Ovary (tissue), 3 donors: ENCODE data around the gene OR10G3.

Experiments used
- CTCF ChIP-seq, 3 donors: fragments of 450-650 bp in 2 of 3; fragments of 200-600 bp in 1 of 3; IDR thresholded peaks; one replicate each; pipeline versions ENCODE4 v1.5.1 to v1.8.0; 2016 to 2022; ENCODE audit warnings: antibody characterized with exemption in 3 of 3, mild to moderate bottlenecking in 1 of 3
- EP300 ChIP-seq: sonication (generic); formaldehyde crosslinking; IDR thresholded peaks from one replicate; pipeline ENCODE4 v1.6.1; 2017; ENCODE audit warnings: antibody characterized with exemption
- POLR2A ChIP-seq: fragments of 450-650 bp; IDR thresholded peaks from one replicate; pipeline ENCODE4 v1.6.1; 2017; ENCODE audit warnings: antibody characterized with exemption, mild to moderate bottlenecking, moderate library complexity
- donor health status: DM: no; HTN: no; CAD: no.

- TF ChIP-seq CTCF (IDR thresholded peaks at IDR 0.05) (no peak), POLR2A (no peak), EP300 (no peak)
These were observed 53.8 kb downstream of the OR10G3 start, which contains the start of gene SALL2 for GRCh38 chr14:21525962-21526671.
